GM12874 (cell line): ENCODE measurements around the gene CDH4.

Experiments used
- CTCF ChIP-seq: IDR thresholded peaks from 2 replicates; pipeline ENCODE4 v1.5.1; 2011; ENCODE audit warnings: low read depth, mild to moderate bottlenecking, control low read depth, low read length, moderate library complexity; ENCODE audit not compliant: insufficient read depth

The CDH4 gene

GRCh38 chr20:61253264-61253639 lies 1.2 kb downstream of the CDH4 start:
- no peak for TF ChIP-seq CTCF

GRCh38 chr20:61253640-61254511 lies 1.8 kb downstream of the CDH4 start:
- TF ChIP-seq CTCF: no peak

DNA sequence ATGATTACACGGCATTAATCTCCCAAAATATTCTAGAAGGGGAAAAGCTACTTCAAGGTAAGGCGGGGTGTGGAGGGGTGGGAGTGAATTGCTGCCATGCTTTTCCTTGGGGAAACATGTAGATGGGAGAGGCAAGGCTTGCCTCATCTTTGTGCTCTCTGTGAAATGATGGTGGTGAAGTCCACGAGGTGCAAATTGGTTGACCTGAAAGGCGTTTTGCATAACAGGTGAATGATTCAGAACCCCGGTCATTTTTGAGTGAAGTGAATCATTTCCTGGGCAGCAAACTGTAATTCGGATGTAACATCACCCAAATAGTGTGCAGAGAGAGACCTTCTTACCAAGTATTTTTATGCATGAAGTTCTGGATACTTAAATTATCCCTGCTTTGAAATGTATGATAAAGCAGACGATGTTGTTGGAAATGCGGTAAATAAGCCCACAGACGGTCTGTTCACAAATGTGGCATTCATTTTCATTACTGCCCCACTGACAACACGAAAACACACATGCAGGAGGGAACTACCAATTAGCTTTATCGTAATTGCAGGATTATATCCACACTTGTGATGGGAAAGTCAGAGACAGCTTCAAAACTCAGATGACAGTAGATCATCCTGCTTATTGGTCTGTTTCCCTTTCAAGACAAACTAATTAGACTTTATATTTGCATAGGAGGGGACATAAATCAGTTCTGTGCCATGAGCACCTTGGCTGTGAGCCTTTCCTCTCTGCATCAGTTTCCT lies 3.0 kb downstream of the CDH4 start:
- no peak for TF ChIP-seq CTCF

GRCh38 chr20:61256365-61256764 lies 4.3 kb downstream of the CDH4 start:
- no peak for TF ChIP-seq CTCF

DNA sequence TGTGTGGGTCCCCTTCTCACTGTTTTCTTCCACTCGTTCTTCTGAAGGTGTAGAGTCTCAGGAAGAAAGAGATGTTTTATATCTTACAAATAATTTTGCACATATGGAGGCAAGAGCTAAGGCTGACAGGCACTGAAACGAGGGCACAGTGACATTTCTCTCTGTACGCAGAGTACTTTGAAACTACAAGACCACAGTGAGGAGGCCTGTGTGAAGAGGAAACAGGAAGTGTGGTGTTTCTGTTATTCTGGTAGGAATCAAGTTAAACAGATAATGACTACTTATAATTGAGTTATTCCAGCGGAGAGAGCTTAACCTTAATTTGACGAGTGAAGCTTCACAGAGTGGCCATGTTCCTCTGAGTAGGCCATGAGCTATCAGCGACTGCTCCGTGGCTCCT lies 4.8 kb downstream of the CDH4 start:
- no peak for TF ChIP-seq CTCF

DNA sequence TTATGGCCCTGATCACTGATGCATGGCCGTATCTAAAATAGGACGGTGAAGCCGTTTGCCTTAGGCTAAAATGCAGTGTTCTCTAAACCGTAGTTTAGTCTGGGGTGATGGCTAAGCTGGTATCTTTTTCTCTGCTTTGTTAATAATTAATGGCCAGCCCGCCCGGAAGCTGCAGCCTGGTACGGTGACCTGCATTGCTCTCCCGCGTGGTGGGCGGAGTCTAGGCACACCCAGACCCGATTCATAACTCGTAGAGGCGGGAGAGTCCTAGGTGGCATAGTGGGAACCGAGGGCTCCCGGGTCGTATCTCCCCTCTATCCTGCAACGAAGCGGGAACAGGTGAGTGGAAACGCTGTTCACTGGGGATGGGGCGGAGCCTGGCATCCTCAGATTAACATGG lies 5.5 kb downstream of the CDH4 start:
- TF ChIP-seq CTCF: no peak

DNA sequence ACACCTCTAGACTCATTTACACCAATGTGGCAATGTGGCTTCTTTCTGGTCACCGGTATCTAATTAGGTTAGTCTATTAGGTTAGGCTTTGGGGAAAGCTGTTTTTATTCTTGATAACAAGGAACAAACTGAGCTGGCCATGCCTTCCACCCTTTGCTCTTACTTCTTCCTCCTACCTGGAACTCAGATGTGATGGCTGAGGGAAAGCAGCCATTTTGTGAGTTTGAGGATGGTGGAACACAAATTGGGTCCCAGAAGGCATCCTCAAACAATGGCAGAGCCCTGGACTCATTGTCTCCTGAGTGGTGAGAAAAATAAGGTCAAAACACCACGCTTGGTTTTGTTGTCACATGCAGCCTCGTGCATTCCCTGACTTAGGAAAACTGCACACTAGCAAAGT lies 7.7 kb downstream of the CDH4 start:
- no peak for TF ChIP-seq CTCF
